ENCODE data around the gene PSMD8. TPM values are rescaled to one million over a fixed set of nuclear protein-coding genes. Genes with fewer than 3 reads are reported as not detected.

Gene PSMD8
- total RNA-seq, result 122 and 128 TPM in 2 replicates
- long read RNA-seq, transcript PSMD8-208 (6 exons, 771 nt), result minor isoform, 6 of 175 reads
- long read RNA-seq, transcript PSMD8-201 (7 exons, 1,553 nt), result major isoform, 158 of 175 reads
- long read RNA-seq, partial matches to known transcripts, result 1 of 175 reads
- long read RNA-seq, other reads (novel, unspliced or antisense), result 8 of 175 reads

GRCh38 chr19:38374332-38375097 is at the start of gene PSMD8:
Gene PSMD8 (plus strand): TSS chr19:38374571. CDS start chr19:38374602, 31 bp downstream.
- H3K4me3 Mint-ChIP-seq (ENCODE audit: low read depth), result peak within 1 kb of the TSS; percentile 98
- TF ChIP-seq CTCF (IDR thresholded peaks at IDR 0.05; ENCODE audit: unreplicated experiment), result peak; percentile 42
- no peaks in the 10 kb centered on the region for H3K9me3 Mint-ChIP-seq (ENCODE audit: low read depth)
- H3K4me1 Mint-ChIP-seq (ENCODE audit: low read depth), result peaks cover 13% of the 10 kb centered on the region
- DNase-seq (ENCODE audit: low spot score, unreplicated experiment), result peak; percentile 94
- H3K27me3 Mint-ChIP-seq, result peaks cover 19% of the 10 kb centered on the region
- peak within 1 kb of the TSS; percentile 98 for H3K27ac Mint-ChIP-seq
- peaks cover 3% of the 10 kb centered on the region for H3K36me3 Mint-ChIP-seq (ENCODE audit: insufficient read depth)

GRCh38 chr19:38326591-38326990 is 47.8 kb upstream of the PSMD8 start:
- no peak for TF ChIP-seq CTCF (IDR thresholded peaks at IDR 0.05; ENCODE audit: unreplicated experiment)
- no peaks in the 10 kb centered on the region for H3K36me3 Mint-ChIP-seq (ENCODE audit: insufficient read depth)
- H3K27me3 Mint-ChIP-seq, result peaks cover 22% of the 10 kb centered on the region
- no peak for DNase-seq (ENCODE audit: low spot score, unreplicated experiment)
- no peak overlapping the region for H3K27ac Mint-ChIP-seq
- no peak overlapping the region for H3K4me3 Mint-ChIP-seq (ENCODE audit: low read depth)
- no peaks in the 10 kb centered on the region for H3K9me3 Mint-ChIP-seq (ENCODE audit: low read depth)
- H3K4me1 Mint-ChIP-seq (ENCODE audit: low read depth), result no peaks in the 10 kb centered on the region

GRCh38 chr19:38329651-38330050 is 44.7 kb upstream of the PSMD8 start:
- H3K4me1 Mint-ChIP-seq (ENCODE audit: low read depth), result no peaks in the 10 kb centered on the region
- no peak for TF ChIP-seq CTCF (IDR thresholded peaks at IDR 0.05; ENCODE audit: unreplicated experiment)
- peaks cover 8% of the 10 kb centered on the region for H3K27me3 Mint-ChIP-seq
- H3K36me3 Mint-ChIP-seq (ENCODE audit: insufficient read depth), result no peaks in the 10 kb centered on the region
- no peak overlapping the region for H3K27ac Mint-ChIP-seq
- no peak overlapping the region for H3K4me3 Mint-ChIP-seq (ENCODE audit: low read depth)
- no peaks in the 10 kb centered on the region for H3K9me3 Mint-ChIP-seq (ENCODE audit: low read depth)
- DNase-seq (ENCODE audit: low spot score, unreplicated experiment), result no peak

GRCh38 chr19:38331728-38332127 is 42.6 kb upstream of the PSMD8 start:
- DNase-seq (ENCODE audit: low spot score, unreplicated experiment), result no peak
- Mint-ChIP-seq H3K27ac (no peak overlapping the region), H3K27me3 (peaks cover 4% of the 10 kb centered on the region), H3K36me3 (ENCODE audit: insufficient read depth) (no peaks in the 10 kb centered on the region), H3K4me1 (ENCODE audit: low read depth) (peaks cover 1% of the 10 kb centered on the region), H3K4me3 (ENCODE audit: low read depth) (no peak overlapping the region), H3K9me3 (ENCODE audit: low read depth) (no peaks in the 10 kb centered on the region)
- TF ChIP-seq CTCF (IDR thresholded peaks at IDR 0.05; ENCODE audit: unreplicated experiment), result no peak

GRCh38 chr19:38333245-38333644 is 41.1 kb upstream of the PSMD8 start:
- no peak overlapping the region for H3K27ac Mint-ChIP-seq
- H3K36me3 Mint-ChIP-seq (ENCODE audit: insufficient read depth), result peaks cover 5% of the 10 kb centered on the region
- TF ChIP-seq CTCF (IDR thresholded peaks at IDR 0.05; ENCODE audit: unreplicated experiment), result no peak
- DNase-seq (ENCODE audit: low spot score, unreplicated experiment), result no peak
- no peaks in the 10 kb centered on the region for H3K9me3 Mint-ChIP-seq (ENCODE audit: low read depth)
- no peak overlapping the region for H3K4me3 Mint-ChIP-seq (ENCODE audit: low read depth)
- H3K4me1 Mint-ChIP-seq (ENCODE audit: low read depth), result peaks cover 5% of the 10 kb centered on the region
- H3K27me3 Mint-ChIP-seq, result no peaks in the 10 kb centered on the region
